Keratinocyte (primary cell): ENCODE results near the gene IL1RAPL2. TPM values are rescaled to one million over a fixed set of nuclear protein-coding genes. Genes with fewer than 3 reads are reported as not detected.

ENCODE experiments used
- DNase-seq: peaks from one replicate; pipeline ENCODE4 v3.0.0-alpha.2; 2011; ENCODE audit warnings: low read depth, missing footprints, low spot score
- FAIRE-seq: peaks from 2 replicates; lab custom pipeline; 2011; peaks lifted over from hg19 to GRCh38; lab: Jason Lieb, UNC
- H2AFZ ChIP-seq: 2 replicates; pipeline ENCODE4 v1.6.0; 2012; ENCODE audit warnings: low read length, control low read depth, inconsistent platforms; ENCODE audit not compliant: control insufficient read depth
- H3K27ac ChIP-seq: 2 replicates; pipeline ENCODE4 v1.5.1; 2011; ENCODE audit warnings: low read length; ENCODE audit not compliant: control insufficient read depth, insufficient read depth
- H3K27me3 ChIP-seq: 3 replicates; pipeline ENCODE4 v1.6.0; 2011; ENCODE audit warnings: low read length; ENCODE audit not compliant: control insufficient read depth, insufficient read depth; ENCODE audit errors: extremely low read depth
- H3K36me3 ChIP-seq, 2 experiments: 2 replicates in 1 of 2; 3 replicates in 1 of 2; pipeline ENCODE4 v1.5.1; 2011; ENCODE audit warnings: low read length in 2 of 2, mild to moderate bottlenecking in 1 of 2; ENCODE audit not compliant: control insufficient read depth in 2 of 2, insufficient read depth in 2 of 2; ENCODE audit errors: extremely low read depth in 1 of 2
- H3K4me1 ChIP-seq: 3 replicates; pipeline ENCODE4 v1.5.1; 2011; ENCODE audit warnings: low read length; ENCODE audit not compliant: control insufficient read depth, insufficient read depth; ENCODE audit errors: extremely low read depth
- H3K4me2 ChIP-seq: 3 replicates; pipeline ENCODE4 v1.6.0; 2011; ENCODE audit warnings: low read depth, low read length; ENCODE audit not compliant: control insufficient read depth, insufficient read depth; ENCODE audit errors: extremely low read depth
- H3K4me3 ChIP-seq, 3 experiments: fragments of 200-600 bp in 1 of 3; sonication (generic) in 1 of 3; 2 replicates in 2 of 3; 3 replicates in 1 of 3; pipeline ENCODE4 v1.5.1; 2011 to 2016; ENCODE audit warnings: low read length in 3 of 3, mild to moderate bottlenecking in 3 of 3, control low read depth in 2 of 3, inconsistent platforms in 1 of 3, low read depth in 1 of 3, mixed read lengths in 1 of 3, mixed run types in 1 of 3, moderate library complexity in 1 of 3; ENCODE audit not compliant: control insufficient read depth in 2 of 3, insufficient read depth in 2 of 3; ENCODE audit errors: extremely low read depth in 1 of 3
- H3K79me2 ChIP-seq: 2 replicates; pipeline ENCODE4 v1.6.0; 2012; ENCODE audit warnings: low read length; ENCODE audit not compliant: control insufficient read depth, insufficient read depth
- H3K9ac ChIP-seq: 3 replicates; pipeline ENCODE4 v1.6.0; 2011; ENCODE audit warnings: low read length; ENCODE audit not compliant: control insufficient read depth, insufficient read depth; ENCODE audit errors: extremely low read depth
- H3K9me1 ChIP-seq: 3 replicates; pipeline ENCODE4 v1.6.0; 2011; ENCODE audit warnings: low read length; ENCODE audit not compliant: control insufficient read depth, insufficient read depth; ENCODE audit errors: extremely low read depth
- H3K9me3 ChIP-seq: 2 replicates; pipeline ENCODE4 v1.5.1; 2012; ENCODE audit warnings: low read depth, low read length; ENCODE audit not compliant: control insufficient read depth
- H4K20me1 ChIP-seq: 3 replicates; pipeline ENCODE4 v1.6.0; 2011; ENCODE audit warnings: low read length; ENCODE audit not compliant: control insufficient read depth, insufficient read depth; ENCODE audit errors: extremely low read depth
- EZH2 ChIP-seq: IDR thresholded peaks from one replicate; pipeline ENCODE4 v1.6.1; 2012; ENCODE audit warnings: inconsistent platforms, mild to moderate bottlenecking, low read length, moderate library complexity
- dilution Hi-C: fragments of 300-500 bp; cut with MboI; formaldehyde crosslinking; loops from one replicate; pipeline ENCODE4 v1.7.0; 2020; ENCODE audit warnings: low sequenced_read_pairs; ENCODE audit not compliant: extremely low pct_ligation_motif_present
- polyA plus RNA-seq, 5 experiments: library from polyadenylated mRNA; depleted of rRNA in 3 of 5; stranded (reverse) in 3 of 5; stranded (forward) in 1 of 5; unstranded in 1 of 5; fragments of >200 nt; gene quantifications; 1 replicate in 1 of 5; 2 replicates in 3 of 5; 3 replicates in 1 of 5; pipeline versions ENCODE4 v1.2.1 to v1.2.3, GENCODE V29; 2011 to 2012; ENCODE audit warnings: missing spikeins in 2 of 5, low read depth in 1 of 5, low replicate concordance in 1 of 5
- TF ChIP-seq, protein P1 (sequence below), 3 experiments: IDR thresholded peaks in 1 of 3; conservative IDR thresholded peaks in 1 of 3; optimal IDR thresholded peaks in 1 of 3; 2 replicates in 2 of 3; 3 replicates in 1 of 3; pipeline versions ENCODE3 to v1.5.1; 2011; ENCODE audit warnings: low read length in 3 of 3, mild to moderate bottlenecking in 3 of 3, moderate library complexity in 2 of 3, control low read depth in 1 of 3, inconsistent platforms in 1 of 3; ENCODE audit not compliant: insufficient read depth in 2 of 3; ENCODE audit errors: extremely low read depth in 1 of 3

IL1RAPL2 gene
- polyA plus RNA-seq, 1 donor (not counting 4 experiments of a cell fraction or from before 2014, with no cell fraction given), result 0.24 TPM

DNA sequence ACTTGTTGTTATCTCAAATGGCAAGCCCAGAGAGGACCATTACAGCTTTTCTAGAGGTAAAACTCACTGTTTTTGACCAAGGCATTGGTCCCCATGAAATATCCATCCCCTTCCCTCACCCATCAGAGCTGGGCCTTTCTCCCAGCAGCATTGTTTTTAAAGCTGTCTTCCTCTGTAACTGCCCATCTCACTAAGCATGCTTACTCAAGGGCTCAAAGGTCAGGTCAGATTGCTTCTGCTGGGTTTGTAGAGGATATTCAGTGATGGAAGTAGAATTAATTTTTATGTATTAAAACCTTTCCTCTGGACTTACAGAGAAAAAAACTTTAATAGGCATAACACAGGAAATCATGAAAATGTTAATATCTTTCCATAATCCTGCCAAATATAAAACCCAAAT is 643.4 kb downstream of the IL1RAPL2 start:
- dilution Hi-C loops, result no loop called here
- TF ChIP-seq, protein P1, sequence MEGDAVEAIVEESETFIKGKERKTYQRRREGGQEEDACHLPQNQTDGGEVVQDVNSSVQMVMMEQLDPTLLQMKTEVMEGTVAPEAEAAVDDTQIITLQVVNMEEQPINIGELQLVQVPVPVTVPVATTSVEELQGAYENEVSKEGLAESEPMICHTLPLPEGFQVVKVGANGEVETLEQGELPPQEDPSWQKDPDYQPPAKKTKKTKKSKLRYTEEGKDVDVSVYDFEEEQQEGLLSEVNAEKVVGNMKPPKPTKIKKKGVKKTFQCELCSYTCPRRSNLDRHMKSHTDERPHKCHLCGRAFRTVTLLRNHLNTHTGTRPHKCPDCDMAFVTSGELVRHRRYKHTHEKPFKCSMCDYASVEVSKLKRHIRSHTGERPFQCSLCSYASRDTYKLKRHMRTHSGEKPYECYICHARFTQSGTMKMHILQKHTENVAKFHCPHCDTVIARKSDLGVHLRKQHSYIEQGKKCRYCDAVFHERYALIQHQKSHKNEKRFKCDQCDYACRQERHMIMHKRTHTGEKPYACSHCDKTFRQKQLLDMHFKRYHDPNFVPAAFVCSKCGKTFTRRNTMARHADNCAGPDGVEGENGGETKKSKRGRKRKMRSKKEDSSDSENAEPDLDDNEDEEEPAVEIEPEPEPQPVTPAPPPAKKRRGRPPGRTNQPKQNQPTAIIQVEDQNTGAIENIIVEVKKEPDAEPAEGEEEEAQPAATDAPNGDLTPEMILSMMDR (optimal IDR thresholded peaks at IDR 0.05 in 1 of 3, IDR thresholded peaks at IDR 0.05 in 1 of 3, conservative IDR thresholded peaks at IDR 0.05 in 1 of 3; ENCODE audit: extremely low read depth in 1 of 3, insufficient read depth in 2 of 3, low read length in 3 of 3), result no peak
- no peak for TF ChIP-seq EZH2
- Histone ChIP-seq H3K79me2 (no peaks in the 10 kb centered on the region), H3K9me3 (no peaks in the 10 kb centered on the region), H3K36me3 (no peaks in the 10 kb centered on the region), H3K9me1 (no peaks in the 10 kb centered on the region), H2AFZ (no peak overlapping the region), H3K4me1 (no peaks in the 10 kb centered on the region), H4K20me1 (no peaks in the 10 kb centered on the region), H3K27ac (no peak overlapping the region), H3K4me3 (no peak overlapping the region), H3K9ac (no peak overlapping the region), H3K4me2 (no peak overlapping the region), H3K27me3 (peaks cover 3% of the 10 kb centered on the region)
- no peak for FAIRE-seq
- no peak for DNase-seq

DNA sequence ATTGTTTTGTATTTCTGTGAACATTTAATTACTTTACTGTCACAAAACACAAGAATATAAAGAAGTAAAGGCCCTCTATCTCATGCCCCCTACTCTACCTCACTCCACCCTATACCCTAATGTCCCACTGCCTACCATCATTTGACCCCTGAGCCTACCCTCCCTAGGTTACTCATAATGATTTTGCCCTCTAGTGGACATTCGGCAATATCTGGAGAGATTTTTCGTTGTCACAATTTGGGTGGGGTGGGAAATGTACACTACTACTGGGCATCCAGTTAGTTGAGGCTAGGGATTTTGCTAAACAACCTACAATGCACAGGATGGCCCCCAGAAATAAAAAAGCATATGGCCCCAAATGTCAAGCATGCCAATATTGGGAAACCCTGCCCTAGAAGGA is 644.3 kb downstream of the IL1RAPL2 start:
- Histone ChIP-seq H3K36me3 (no peaks in the 10 kb centered on the region), H3K9me3 (no peaks in the 10 kb centered on the region), H3K4me2 (no peak overlapping the region), H3K27ac (no peak overlapping the region), H3K4me3 (no peak overlapping the region), H3K4me1 (no peaks in the 10 kb centered on the region), H3K79me2 (no peaks in the 10 kb centered on the region), H4K20me1 (no peaks in the 10 kb centered on the region), H3K27me3 (peaks cover 3% of the 10 kb centered on the region), H2AFZ (no peak overlapping the region), H3K9me1 (no peaks in the 10 kb centered on the region), H3K9ac (no peak overlapping the region)
- FAIRE-seq (no peak), DNase-seq (no peak)
- TF ChIP-seq EZH2, result no peak
- TF ChIP-seq, protein P1 (optimal IDR thresholded peaks at IDR 0.05 in 1 of 3, IDR thresholded peaks at IDR 0.05 in 1 of 3, conservative IDR thresholded peaks at IDR 0.05 in 1 of 3; ENCODE audit: extremely low read depth in 1 of 3, insufficient read depth in 2 of 3, low read length in 3 of 3), result peak; percentile 17 to 23 (median 22)
- dilution Hi-C loops, result no loop called here
